Immature natural killer cell (primary cell): Measurements from ENCODE around the gene ASB2. TPM values are rescaled to one million over a fixed set of nuclear protein-coding genes. Genes with fewer than 3 reads are reported as not detected.

ENCODE experiments used
- DNase-seq, 3 donors: peaks; one replicate each; pipeline ENCODE4 v3.0.0; 2022; ENCODE audit warnings: mixed read lengths in 1 of 3
- H3K27ac Mint-ChIP-seq, 6 donors: one replicate each; pipeline ENCODE4 v1.8.0; 2020; ENCODE audit warnings: mixed read lengths in 6 of 6, mild to moderate bottlenecking in 5 of 6, inconsistent platforms in 4 of 6, moderate library complexity in 3 of 6
- H3K27me3 Mint-ChIP-seq, 3 donors: one replicate each; pipeline ENCODE4 v1.8.0; 2020 to 2021; ENCODE audit warnings: low read depth in 3 of 3, mild to moderate bottlenecking in 3 of 3, mixed read lengths in 3 of 3, moderate library complexity in 3 of 3, inconsistent platforms in 1 of 3
- H3K36me3 Mint-ChIP-seq, 3 donors: one replicate each; pipeline ENCODE4 v1.8.0; 2020; ENCODE audit warnings: mixed read lengths in 3 of 3, inconsistent platforms in 2 of 3, mild to moderate bottlenecking in 2 of 3
- H3K4me1 Mint-ChIP-seq, 2 donors: one replicate each; pipeline ENCODE4 v1.8.0; 2020; ENCODE audit warnings: inconsistent platforms in 2 of 2, mild to moderate bottlenecking in 2 of 2, mixed read lengths in 2 of 2, moderate library complexity in 1 of 2
- H3K4me3 Mint-ChIP-seq, 5 donors: one replicate each; pipeline ENCODE4 v1.8.0; 2020; ENCODE audit warnings: mild to moderate bottlenecking in 5 of 5, mixed read lengths in 5 of 5, inconsistent platforms in 3 of 5, moderate library complexity in 3 of 5
- H3K9me3 Mint-ChIP-seq, 6 donors: one replicate each; pipeline ENCODE4 v1.8.0; 2020; ENCODE audit warnings: mild to moderate bottlenecking in 6 of 6, mixed read lengths in 6 of 6, inconsistent platforms in 4 of 6, moderate library complexity in 3 of 6
- polyA plus RNA-seq, 3 donors: library from polyadenylated mRNA; unstranded; fragments of 300-500 nt; fragmentation: Illumina TruSeq; gene quantifications; one replicate each; pipeline ENCODE4 v1.2.3, GENCODE V29; 2021

The ASB2 gene
- polyA plus RNA-seq, 3 donors from 2014 or later: 1.4 to 4.2 (median 2.7) TPM

GRCh38 chr14:93892923-93893558, 83.3 kb downstream of the ASB2 start:
- no peaks in the 10 kb centered on the region for H3K36me3 Mint-ChIP-seq
- H3K27me3 Mint-ChIP-seq: peaks cover 2 to 6% (median 5%) of the 10 kb centered on the region in 3 donors
- H3K4me1 Mint-ChIP-seq: no peaks in the 10 kb centered on the region
- peak; percentile 46 to 56 (median 51) for DNase-seq
- H3K27ac Mint-ChIP-seq: no peak overlapping the region
- H3K9me3 Mint-ChIP-seq: no peaks in the 10 kb centered on the region
- H3K4me3 Mint-ChIP-seq: no peak overlapping the region

- H3K4me3 Mint-ChIP-seq: no peak overlapping the region
- no peaks in the 10 kb centered on the region for H3K9me3 Mint-ChIP-seq
- no peak for DNase-seq
- peaks cover 2 to 6% (median 5%) of the 10 kb centered on the region in 3 donors for H3K27me3 Mint-ChIP-seq
- H3K36me3 Mint-ChIP-seq: no peaks in the 10 kb centered on the region
- H3K4me1 Mint-ChIP-seq: no peaks in the 10 kb centered on the region
- no peak overlapping the region for H3K27ac Mint-ChIP-seq
These were observed 83.9 kb downstream of the ASB2 start for GRCh38 chr14:93892505-93892839.

DNA sequence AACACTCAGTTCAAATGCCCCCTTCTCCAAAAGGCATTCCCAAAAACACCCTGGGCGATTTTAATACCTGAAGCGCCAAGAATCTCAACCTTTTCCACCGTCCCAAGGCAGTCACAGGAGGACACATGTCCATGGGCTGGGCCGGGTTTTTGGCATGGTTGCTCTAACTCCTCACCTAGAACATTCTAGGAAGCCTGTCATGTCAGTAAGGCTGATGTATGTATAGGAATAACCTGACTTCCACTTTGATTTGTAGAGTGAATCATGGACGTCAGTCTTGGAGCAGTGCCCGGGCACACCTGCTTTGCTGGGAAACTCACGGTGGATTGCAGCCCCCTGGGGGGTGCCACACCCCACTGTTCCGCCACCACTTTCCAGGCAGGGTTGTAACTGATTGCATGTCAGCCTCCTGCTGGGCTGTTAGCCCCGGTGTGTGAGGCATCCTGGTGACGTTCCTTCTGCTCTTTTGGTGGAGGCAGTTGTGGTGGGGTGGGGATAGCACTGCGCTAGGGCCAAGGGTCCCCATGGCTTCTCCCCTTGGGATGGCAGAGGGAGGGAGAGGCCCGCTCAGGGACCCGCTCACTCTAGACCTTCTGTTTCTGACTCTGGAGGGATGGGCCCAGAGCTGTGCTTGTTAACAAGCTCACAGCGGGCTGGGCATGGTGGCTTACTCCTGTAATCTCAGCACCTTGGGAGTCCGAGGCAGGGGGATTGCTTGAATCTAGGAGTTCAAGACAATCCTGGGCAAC, 84.4 kb downstream of the ASB2 start:
- no peak for DNase-seq
- peaks cover 0 to 3% (median 0%) of the 10 kb centered on the region in 6 donors for H3K9me3 Mint-ChIP-seq
- no peaks in the 10 kb centered on the region for H3K4me1 Mint-ChIP-seq
- H3K27me3 Mint-ChIP-seq: peaks cover 2 to 8% (median 5%) of the 10 kb centered on the region in 3 donors
- no peak overlapping the region for H3K4me3 Mint-ChIP-seq
- no peaks in the 10 kb centered on the region for H3K36me3 Mint-ChIP-seq
- H3K27ac Mint-ChIP-seq: no peak overlapping the region

DNA sequence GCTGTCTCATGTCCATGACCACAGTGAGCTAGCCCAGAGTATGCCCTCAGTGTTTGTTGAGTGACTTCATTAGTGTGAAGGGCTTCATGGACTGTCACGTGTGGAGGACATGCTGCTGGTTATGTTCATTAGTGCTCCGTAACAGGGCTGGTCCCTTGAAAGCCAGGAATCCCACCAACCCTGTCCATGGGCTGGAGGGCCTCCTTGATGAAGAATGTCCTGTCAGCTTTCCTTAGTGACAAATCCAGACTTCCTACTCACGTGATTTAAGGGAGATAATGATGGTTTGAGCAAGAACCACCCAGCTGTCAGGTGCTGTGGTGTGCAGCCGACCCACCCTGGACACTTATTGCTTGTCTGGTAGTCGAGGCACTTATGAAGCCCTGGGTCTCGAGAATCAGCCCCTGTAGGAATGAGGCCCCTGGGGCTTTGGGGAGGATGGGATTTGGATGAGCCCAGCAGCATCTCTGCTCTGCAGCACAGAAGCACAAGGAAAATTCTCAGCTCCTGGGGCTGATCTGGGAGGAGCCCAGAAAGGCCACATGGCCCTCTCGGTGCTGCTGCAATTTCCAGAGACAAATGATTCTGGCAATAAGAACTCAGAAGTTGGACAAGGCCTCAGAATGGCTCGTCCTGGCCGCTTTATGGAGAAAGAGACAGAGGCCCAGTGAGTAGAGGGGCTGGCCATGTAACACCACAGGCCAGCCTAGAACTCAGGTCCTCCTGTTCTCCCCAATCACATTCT, 86.5 kb downstream of the ASB2 start:
- no peak overlapping the region for H3K4me3 Mint-ChIP-seq
- DNase-seq: no peak
- peaks cover 2 to 8% of the 10 kb centered on the region in 2 donors for H3K4me1 Mint-ChIP-seq
- peaks cover 0 to 10% (median 0%) of the 10 kb centered on the region in 6 donors for H3K9me3 Mint-ChIP-seq
- H3K27me3 Mint-ChIP-seq: peaks cover 2 to 8% (median 7%) of the 10 kb centered on the region in 3 donors
- H3K27ac Mint-ChIP-seq: no peak overlapping the region
- no peaks in the 10 kb centered on the region for H3K36me3 Mint-ChIP-seq

- no peak for DNase-seq
- Mint-ChIP-seq H3K27me3 (peaks cover 2 to 10% (median 9%) of the 10 kb centered on the region in 3 donors), H3K27ac (no peak overlapping the region), H3K4me1 (peaks cover 7 to 14% of the 10 kb centered on the region in 2 donors), H3K36me3 (no peaks in the 10 kb centered on the region), H3K9me3 (peaks cover 0 to 15% (median 0%) of the 10 kb centered on the region in 6 donors), H3K4me3 (no peak overlapping the region)
These were observed 87.4 kb downstream of the ASB2 start for GRCh38 chr14:93888995-93889394.

DNA sequence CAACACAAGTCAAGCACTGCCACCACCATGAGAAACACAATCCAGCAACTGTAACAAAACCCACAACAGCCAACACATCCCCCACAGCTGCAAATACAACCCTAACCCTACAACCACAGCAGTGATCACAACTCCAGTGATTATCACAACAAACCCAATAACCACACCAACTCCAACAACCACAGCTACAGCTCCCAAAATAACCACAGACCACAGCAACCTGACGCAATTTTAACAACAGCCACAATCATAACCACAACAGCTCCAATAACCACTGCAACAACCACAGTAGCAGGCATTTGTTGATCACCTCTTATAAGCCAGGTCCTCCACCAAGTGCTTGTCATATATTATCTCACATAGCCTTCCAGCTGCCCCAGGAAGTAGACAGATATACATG, 91.4 kb downstream of the ASB2 start:
- H3K36me3 Mint-ChIP-seq: no peaks in the 10 kb centered on the region
- H3K4me1 Mint-ChIP-seq: peaks cover 7 to 14% of the 10 kb centered on the region in 2 donors
- H3K27me3 Mint-ChIP-seq: peaks cover 0 to 8% (median 4%) of the 10 kb centered on the region in 3 donors
- H3K9me3 Mint-ChIP-seq: peaks cover 0 to 15% (median 0%) of the 10 kb centered on the region in 6 donors
- peak overlapping the region in 2 of 6 donors; percentile 1 to 66 for H3K27ac Mint-ChIP-seq
- DNase-seq: no peak
- H3K4me3 Mint-ChIP-seq: peak overlapping the region in 2 of 5 donors; percentile 3 to 60

Other genes starting within 250 kb of the ASB2 start
- gene PRIMA1, start 188.1 kb downstream of the ASB2 start, polyA plus RNA-seq: not detected
- not detected for gene FAM181A, start 49.2 kb downstream of the ASB2 start, polyA plus RNA-seq
- not detected for gene CCDC197, start 20.7 kb upstream of the ASB2 start, polyA plus RNA-seq
- gene OTUB2, start 49.8 kb upstream of the ASB2 start, polyA plus RNA-seq: under 1 TPM in 2 of 3 donors, not detected in 1; 0.22 to 0.33 TPM
- gene DDX24, start 104.6 kb upstream of the ASB2 start, polyA plus RNA-seq: 100 to 1,000 TPM in 2 of 3 donors, 10 to 100 TPM in 1; 60.8 to 208 (median 114) TPM
- 10 to 100 TPM; 10.0 to 19.3 (median 10.3) TPM for gene IFI27L1, start 104.7 kb upstream of the ASB2 start, polyA plus RNA-seq
- gene IFI27, start 134.2 kb upstream of the ASB2 start, polyA plus RNA-seq: 1 to 10 TPM in 1 of 3 donors, not detected in 2; 2.8 TPM
- 100 to 1,000 TPM in 2 of 3 donors, 10 to 100 TPM in 1; 82.0 to 188 (median 103) TPM for gene IFI27L2, start 153.0 kb upstream of the ASB2 start, polyA plus RNA-seq
- gene PPP4R4, start 197.8 kb upstream of the ASB2 start, polyA plus RNA-seq: not detected